GDM1 (cell line): ENCODE measurements around the gene ADIPOQ.
"Not testable (repeated sequence)": the region's sequence is repeated elsewhere in the genome, so short reads cannot be mapped to it uniquely, and the experiment has no call there.

Source experiments
- DNase-seq: peaks from one replicate; lab custom pipeline; 2025; lab: John Stamatoyannopoulos, UW

ADIPOQ gene

GRCh38 chr3:186826976-186827857 is 15.3 kb upstream of the ADIPOQ start:
- DNase-seq = peak; percentile 78

GRCh38 chr3:186828340-186828739 is 14.2 kb upstream of the ADIPOQ start:
- no peak for DNase-seq

- DNase-seq = no peak
Observed at GRCh38 chr3:186831798-186832197, 10.7 kb upstream of the ADIPOQ start.

- no peak for DNase-seq
Observed at GRCh38 chr3:186832276-186832675, 10.2 kb upstream of the ADIPOQ start.

- no peak for DNase-seq
Observed at GRCh38 chr3:186839874-186840641, 2.5 kb upstream of the ADIPOQ start.

- DNase-seq = no peak
Observed at GRCh38 chr3:186841620-186842019, 890 bp upstream of the ADIPOQ start.

GRCh38 chr3:186843039-186843432 is 526 bp downstream of the ADIPOQ start:
- DNase-seq = no peak

- DNase-seq = no peak
Observed at GRCh38 chr3:186844908-186845307, 2.4 kb downstream of the ADIPOQ start.

GRCh38 chr3:186845756-186846155 is 3.2 kb downstream of the ADIPOQ start:
- no peak for DNase-seq

- DNase-seq = no peak
Observed at GRCh38 chr3:186847437-186847836, 4.9 kb downstream of the ADIPOQ start.

GRCh38 chr3:186849374-186849975 is 7.0 kb downstream of the ADIPOQ start:
- DNase-seq = no peak

- not testable (repeated sequence) for DNase-seq
Observed at GRCh38 chr3:186851835-186852234, 9.3 kb downstream of the ADIPOQ start.

GRCh38 chr3:186852994-186853393 is 10.5 kb downstream of the ADIPOQ start:
- no peak for DNase-seq

- DNase-seq = no peak
Observed at GRCh38 chr3:186854146-186854545, 11.6 kb downstream of the ADIPOQ start.

GRCh38 chr3:186854954-186855353 is 12.4 kb downstream of the ADIPOQ start:
- no peak for DNase-seq

- no peak for DNase-seq
Observed at GRCh38 chr3:186857743-186858142, 15.2 kb downstream of the ADIPOQ start.

- not testable (repeated sequence) for DNase-seq
Observed at GRCh38 chr3:186865215-186865853, 22.8 kb downstream of the ADIPOQ start.

GRCh38 chr3:186866095-186866494 is 23.6 kb downstream of the ADIPOQ start:
- DNase-seq = not testable (repeated sequence)

- no peak for DNase-seq
Observed at GRCh38 chr3:186869253-186870100, 27.0 kb downstream of the ADIPOQ start.

- no peak for DNase-seq
Observed at GRCh38 chr3:186870421-186871201, 28.1 kb downstream of the ADIPOQ start.
